Measurements from ENCODE around the gene FRRS1.

DNA sequence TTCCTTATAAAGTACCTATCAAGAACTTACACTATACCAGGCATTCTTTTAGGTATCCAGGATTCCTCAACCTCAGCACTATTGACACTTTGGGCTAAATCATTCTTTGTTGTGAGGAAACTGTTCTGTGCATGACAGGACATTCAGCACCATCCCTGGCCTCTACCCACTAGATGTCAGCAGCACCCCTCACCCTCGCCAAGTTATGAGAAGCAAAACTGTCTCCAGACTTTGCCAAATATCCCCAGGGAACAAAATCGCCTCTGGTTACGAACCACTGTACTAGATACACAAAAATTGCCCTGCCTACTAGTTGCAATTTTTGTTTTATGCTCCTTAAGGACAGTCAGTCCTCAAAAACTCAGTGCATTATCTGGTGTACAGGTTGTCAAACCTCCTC, 84.9 kb downstream of the FRRS1 start:
- no peak for TF ChIP-seq EP300 (IDR thresholded peaks at IDR 0.05)
- no peak for TF ChIP-seq POLR2A (IDR thresholded peaks at IDR 0.05)
